ENCODE measurements around the gene STAT4.

STAT4 gene

GRCh38 chr2:191020742-191021381 is 129.9 kb downstream of the STAT4 start:
- Histone ChIP-seq H3K9me3 (no peaks in the 10 kb centered on the region), H3K4me1 (peaks cover 26% of the 10 kb centered on the region), H4K20me1 (no peaks in the 10 kb centered on the region), H3K36me3 (no peaks in the 10 kb centered on the region), H3K27me3 (no peaks in the 10 kb centered on the region), H3K4me2 (peak overlapping the region; percentile 92), H3K4me3 (peak overlapping the region; percentile 75), H3K9ac (peak overlapping the region; percentile 87), H3K27ac (peak overlapping the region; percentile 90)
- no peak for TF ChIP-seq Cebpa-rat (IDR thresholded peaks at IDR 0.05)

DNA sequence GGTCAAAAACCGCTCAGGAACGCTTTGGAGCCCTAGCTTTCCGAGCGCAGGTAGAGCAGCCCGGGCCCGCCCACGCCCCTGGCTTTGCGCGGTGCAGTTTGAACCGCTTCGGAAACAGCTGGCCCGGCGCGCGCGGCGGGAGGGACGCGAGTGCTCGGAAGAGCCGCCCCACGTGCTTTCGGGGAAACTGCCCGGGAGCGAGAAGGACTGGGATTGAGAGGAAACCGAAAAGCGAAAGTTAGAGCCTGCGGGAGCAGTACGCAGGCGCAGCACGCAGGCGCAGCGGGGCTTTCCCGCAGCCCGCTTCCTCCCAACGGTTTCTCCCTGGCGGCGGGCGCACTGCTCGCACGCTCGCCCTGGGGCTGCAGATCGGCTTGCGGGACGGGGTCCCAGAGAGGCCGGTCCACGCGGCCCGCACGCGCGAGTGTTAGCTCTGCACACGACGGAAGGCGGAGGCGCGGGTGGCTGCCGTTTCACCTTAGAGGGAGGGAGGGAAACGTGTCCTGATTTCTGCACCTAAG is 130.5 kb downstream of the STAT4 start:
- Histone ChIP-seq H3K9me3 (no peaks in the 10 kb centered on the region), H4K20me1 (no peaks in the 10 kb centered on the region), H3K27ac (peak overlapping the region; percentile 90), H3K4me1 (peaks cover 26% of the 10 kb centered on the region), H3K27me3 (no peaks in the 10 kb centered on the region), H3K36me3 (no peaks in the 10 kb centered on the region), H3K9ac (peak overlapping the region; percentile 87), H3K4me2 (peak overlapping the region; percentile 92), H3K4me3 (peak overlapping the region; percentile 75)
- TF ChIP-seq Cebpa-rat (IDR thresholded peaks at IDR 0.05) = no peak

DNA sequence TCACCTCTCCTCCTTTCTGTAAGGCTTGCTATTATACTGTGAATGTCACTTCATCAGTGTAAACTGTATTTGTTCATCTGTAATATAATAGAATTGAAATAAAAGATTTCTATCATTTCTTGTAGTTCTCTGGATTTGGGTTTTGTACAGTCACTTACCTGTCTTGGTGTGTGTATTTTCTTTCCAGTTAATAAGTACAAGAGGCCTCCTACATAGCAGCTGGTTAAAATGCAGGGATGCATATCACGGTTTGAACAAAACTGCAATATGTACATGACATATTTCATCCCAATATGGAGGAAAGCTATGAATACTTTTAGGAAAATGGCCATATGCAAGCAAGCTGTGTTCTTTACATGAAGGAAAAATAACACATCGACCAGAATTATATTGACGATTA is 131.4 kb downstream of the STAT4 start:
- no peaks in the 10 kb centered on the region for H3K27me3 ChIP-seq
- TF ChIP-seq Cebpa-rat (IDR thresholded peaks at IDR 0.05) = no peak
- H3K4me1 ChIP-seq = peaks cover 33% of the 10 kb centered on the region
- no peak overlapping the region; the same call in 1 of the 2 replicates for H3K4me3 ChIP-seq
- H3K27ac ChIP-seq = no peak overlapping the region
- no peak overlapping the region for H3K9ac ChIP-seq
- no peaks in the 10 kb centered on the region for H4K20me1 ChIP-seq
- peak overlapping the region; percentile 92 for H3K4me2 ChIP-seq
- H3K36me3 ChIP-seq = no peaks in the 10 kb centered on the region
- no peaks in the 10 kb centered on the region for H3K9me3 ChIP-seq

- H3K4me2 ChIP-seq = no peak overlapping the region
Observed at GRCh38 chr2:191018643-191019119, 132.1 kb downstream of the STAT4 start.

GRCh38 chr2:191018048-191018447 is 132.7 kb downstream of the STAT4 start:
- Histone ChIP-seq H3K4me1 (peaks cover 34% of the 10 kb centered on the region), H3K9me3 (no peaks in the 10 kb centered on the region), H4K20me1 (no peaks in the 10 kb centered on the region), H3K4me3 (no peak overlapping the region), H3K27me3 (no peaks in the 10 kb centered on the region), H3K9ac (no peak overlapping the region), H3K36me3 (no peaks in the 10 kb centered on the region), H3K4me2 (no peak overlapping the region), H3K27ac (no peak overlapping the region)
- no peak for TF ChIP-seq Cebpa-rat (IDR thresholded peaks at IDR 0.05)

More at GRCh38 chr2:191018643-191019119, 132.1 kb downstream of the STAT4 start:
- no peak overlapping the region for H3K4me3 ChIP-seq
- no peaks in the 10 kb centered on the region for H3K36me3 ChIP-seq
- H3K27ac ChIP-seq = no peak overlapping the region
- H3K4me1 ChIP-seq = peaks cover 35% of the 10 kb centered on the region
- H3K27me3 ChIP-seq = no peaks in the 10 kb centered on the region
- H3K9me3 ChIP-seq = no peaks in the 10 kb centered on the region
- no peak overlapping the region for H3K9ac ChIP-seq
- TF ChIP-seq Cebpa-rat (IDR thresholded peaks at IDR 0.05) = no peak
- no peaks in the 10 kb centered on the region for H4K20me1 ChIP-seq

GRCh38 chr2:191015831-191016230 is 135.0 kb downstream of the STAT4 start:
- H3K4me3 ChIP-seq = no peak overlapping the region
- peaks cover 9% of the 10 kb centered on the region for H3K36me3 ChIP-seq
- H3K27me3 ChIP-seq = no peaks in the 10 kb centered on the region
- no peak overlapping the region for H3K27ac ChIP-seq
- H4K20me1 ChIP-seq = 0 out of 2 replicates have a peak, but pooled peaks cover 7% of the 10 kb centered on the region
- no peak overlapping the region for H3K9ac ChIP-seq
- no peak for TF ChIP-seq Cebpa-rat (IDR thresholded peaks at IDR 0.05)
- H3K4me1 ChIP-seq = peaks cover 30% of the 10 kb centered on the region
- H3K9me3 ChIP-seq = no peaks in the 10 kb centered on the region
- no peak overlapping the region for H3K4me2 ChIP-seq

- H3K27me3 ChIP-seq = no peaks in the 10 kb centered on the region
- no peak overlapping the region for H3K27ac ChIP-seq
- H3K4me1 ChIP-seq = peaks cover 28% of the 10 kb centered on the region
- 0 out of 2 replicates have a peak, but pooled peaks cover 7% of the 10 kb centered on the region for H4K20me1 ChIP-seq
- peaks cover 9% of the 10 kb centered on the region for H3K36me3 ChIP-seq
- H3K4me3 ChIP-seq = no peak overlapping the region
- H3K9ac ChIP-seq = no peak overlapping the region
- no peak overlapping the region for H3K4me2 ChIP-seq
- no peak for TF ChIP-seq Cebpa-rat (IDR thresholded peaks at IDR 0.05)
- H3K9me3 ChIP-seq = no peaks in the 10 kb centered on the region
Observed at GRCh38 chr2:191015239-191015638, 135.6 kb downstream of the STAT4 start.

- Histone ChIP-seq H3K36me3 (peaks cover 15% of the 10 kb centered on the region), H3K9me3 (no peaks in the 10 kb centered on the region), H3K4me1 (peaks cover 25% of the 10 kb centered on the region), H3K27me3 (no peaks in the 10 kb centered on the region), H4K20me1 (0 out of 2 replicates have a peak, but pooled peaks cover 7% of the 10 kb centered on the region), H3K4me3 (peak overlapping the region; percentile 95), H3K27ac (peak overlapping the region; percentile 87), H3K9ac (peak overlapping the region; percentile 90), H3K4me2 (peak overlapping the region; percentile 85)
- TF ChIP-seq Cebpa-rat (IDR thresholded peaks at IDR 0.05) = no peak
Observed at GRCh38 chr2:191014653-191015020, 136.2 kb downstream of the STAT4 start.

- Histone ChIP-seq H4K20me1 (0 out of 2 replicates have a peak, but pooled peaks cover 7% of the 10 kb centered on the region), H3K4me3 (peak within 1 kb of the TSS; percentile 95), H3K27me3 (no peaks in the 10 kb centered on the region), H3K4me1 (peaks cover 22% of the 10 kb centered on the region), H3K4me2 (peak within 1 kb of the TSS; percentile 92), H3K9me3 (no peaks in the 10 kb centered on the region), H3K9ac (peak within 1 kb of the TSS; percentile 90), H3K27ac (peak within 1 kb of the TSS; percentile 87), H3K36me3 (peaks cover 17% of the 10 kb centered on the region)
- TF ChIP-seq Cebpa-rat (IDR thresholded peaks at IDR 0.05) = no peak
Observed at GRCh38 chr2:191013932-191014652, 136.7 kb downstream of the STAT4 start, which contains the start of gene STAT1. Gene STAT1, minus strand, starts transcription at chr2:191014171. Its CDS starts 4,168 bp downstream, at chr2:191010003.

- TF ChIP-seq Cebpa-rat (IDR thresholded peaks at IDR 0.05) = no peak
- Histone ChIP-seq H3K4me2 (peak overlapping the region; percentile 92), H3K9me3 (no peaks in the 10 kb centered on the region), H4K20me1 (0 out of 2 replicates have a peak, but pooled peaks cover 7% of the 10 kb centered on the region), H3K36me3 (peaks cover 17% of the 10 kb centered on the region), H3K27ac (peak overlapping the region; percentile 87), H3K9ac (peak overlapping the region; percentile 90), H3K4me1 (peaks cover 22% of the 10 kb centered on the region), H3K4me3 (peak overlapping the region; percentile 95), H3K27me3 (no peaks in the 10 kb centered on the region)
Observed at GRCh38 chr2:191013682-191013931, 137.2 kb downstream of the STAT4 start.

All from BLaER1 (cell line).